DMS79 treated with DMSO at 0.1 percent for 48 hours (cell line): ENCODE data around the gene KCNS1.
"Not testable (repeated sequence)": the region's sequence is repeated elsewhere in the genome, so short reads cannot be mapped to it uniquely, and the experiment has no call there.

Source experiments
- DNase-seq: peaks from one replicate; lab custom pipeline; 2025; lab: John Stamatoyannopoulos, UW

KCNS1 gene

GRCh38 chr20:45080867-45081624 is 19.9 kb downstream of the KCNS1 start:
- DNase-seq = no peak

DNA sequence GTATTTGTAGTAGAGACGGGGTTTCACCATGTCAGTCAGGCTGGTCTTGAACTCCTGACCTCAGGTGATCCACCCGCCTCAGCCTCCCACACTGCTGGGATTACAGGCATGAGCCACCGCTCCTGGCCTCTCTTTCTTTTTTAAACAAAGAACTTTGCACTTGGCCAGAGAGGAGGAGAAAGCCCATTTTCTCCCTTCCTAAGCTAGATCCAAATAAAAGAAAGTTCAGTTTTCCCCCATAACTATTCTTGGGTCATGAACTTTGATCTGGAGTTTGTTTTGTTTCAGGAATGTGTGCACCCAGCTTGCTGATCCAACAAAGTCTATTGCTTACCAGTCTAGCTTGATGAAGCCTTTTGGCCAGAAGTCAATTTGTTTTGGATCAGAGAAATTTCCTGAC is 23.4 kb downstream of the KCNS1 start:
- no peak for DNase-seq

DNA sequence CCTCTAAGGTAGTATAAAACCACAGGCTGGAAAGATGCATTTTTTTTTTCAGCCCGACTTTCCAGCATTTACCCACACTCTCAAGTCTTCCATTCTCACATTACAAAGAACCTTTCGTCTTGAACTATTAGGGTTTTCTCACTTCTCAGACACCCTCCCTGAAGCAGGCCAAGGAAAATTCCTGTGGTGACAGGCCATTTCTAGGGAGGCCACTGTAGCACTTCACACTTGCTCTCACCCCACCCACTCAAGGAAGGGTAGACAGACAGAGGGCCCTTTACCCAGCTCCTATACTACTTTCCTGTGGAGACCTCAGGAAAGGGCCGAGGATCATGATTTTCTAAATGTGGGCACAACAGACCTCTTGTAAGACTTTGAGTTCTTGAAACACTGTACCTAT is 27.7 kb downstream of the KCNS1 start:
- DNase-seq = no peak

DNA sequence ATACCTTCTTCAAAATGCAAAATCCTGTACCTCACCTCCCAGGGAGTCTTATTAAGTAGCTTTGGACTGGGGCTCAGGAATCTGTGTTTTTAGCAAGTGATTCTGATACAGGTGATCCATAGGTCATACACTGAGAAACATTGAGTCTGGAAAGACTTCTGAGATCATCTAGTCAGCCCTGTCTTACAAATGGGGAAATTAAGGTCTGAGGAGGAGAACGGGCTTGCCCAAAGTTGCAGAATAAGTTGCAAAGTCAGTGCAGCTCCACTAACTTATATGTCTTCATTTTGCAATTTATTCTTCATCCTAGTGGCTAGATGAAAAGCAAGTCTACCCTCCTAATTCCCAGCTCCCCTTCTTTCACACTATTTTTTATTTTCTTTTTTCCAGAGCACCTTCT is 28.9 kb downstream of the KCNS1 start:
- DNase-seq = no peak

DNA sequence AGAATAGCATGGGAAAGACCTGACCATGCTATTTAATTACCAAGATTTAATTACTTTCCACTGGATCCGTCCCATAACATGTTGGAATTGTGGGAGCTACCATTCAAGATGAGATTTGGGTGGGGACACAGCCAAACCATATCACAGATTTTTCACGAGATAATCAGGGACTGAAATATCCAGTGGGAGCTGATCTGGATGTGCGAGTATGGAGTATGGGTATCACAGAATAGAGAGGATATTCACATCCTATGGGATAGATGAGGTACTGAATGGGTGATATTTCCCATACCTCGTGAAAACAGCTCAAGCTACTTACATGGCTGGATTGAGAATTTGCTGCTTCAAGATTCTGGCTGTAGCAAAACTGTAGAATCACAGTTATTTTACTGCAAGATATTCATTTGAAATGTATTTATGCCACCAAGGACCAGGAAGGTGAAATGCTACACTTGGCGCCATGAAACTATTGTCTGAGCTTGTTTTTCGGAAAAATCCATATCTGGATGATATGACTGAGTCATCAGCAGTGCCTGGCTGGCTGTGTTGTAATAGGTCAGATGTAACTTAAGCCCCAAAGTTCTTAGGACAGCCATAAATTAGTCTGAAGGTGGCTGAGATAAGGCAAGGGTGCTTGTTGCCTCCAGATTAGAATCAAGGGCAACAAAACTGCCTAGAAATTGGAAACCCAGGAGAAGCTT is 29.8 kb downstream of the KCNS1 start:
- DNase-seq = no peak

- no peak for DNase-seq
Measured at GRCh38 chr20:45069261-45069660, 31.7 kb downstream of the KCNS1 start.

- no peak for DNase-seq
Measured at GRCh38 chr20:45067558-45067957, 33.4 kb downstream of the KCNS1 start.

- DNase-seq = no peak
Measured at GRCh38 chr20:45067087-45067486, 33.8 kb downstream of the KCNS1 start.

GRCh38 chr20:45066372-45066771 is 34.6 kb downstream of the KCNS1 start:
- no peak for DNase-seq

DNA sequence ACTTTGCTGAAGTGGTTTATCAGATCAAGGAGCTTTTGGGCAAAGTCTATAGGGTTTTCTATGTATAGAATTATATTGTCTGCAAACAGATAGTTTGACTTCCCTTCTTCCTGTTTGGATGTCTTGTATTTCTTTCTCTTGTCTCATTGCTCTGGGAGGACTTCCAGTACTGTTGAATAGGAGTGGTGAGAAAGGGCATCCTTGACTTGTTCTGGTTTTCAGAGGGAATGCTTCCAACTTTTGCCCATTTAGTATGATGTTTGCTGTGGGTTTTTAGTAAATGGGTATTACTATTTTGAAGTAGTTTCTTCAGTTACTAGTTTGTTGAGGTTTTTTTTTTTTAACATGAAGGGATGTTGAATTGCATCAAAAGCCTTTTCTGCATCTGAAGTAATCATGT is 36.1 kb downstream of the KCNS1 start:
- DNase-seq = no peak

GRCh38 chr20:45063107-45063506 is 37.8 kb downstream of the KCNS1 start:
- not testable (repeated sequence) for DNase-seq

GRCh38 chr20:45061244-45061643 is 39.7 kb downstream of the KCNS1 start:
- no peak for DNase-seq

- no peak for DNase-seq
Measured at GRCh38 chr20:45060294-45060693, 40.6 kb downstream of the KCNS1 start.

GRCh38 chr20:45059022-45059728 is 41.8 kb downstream of the KCNS1 start:
- no peak for DNase-seq

DNA sequence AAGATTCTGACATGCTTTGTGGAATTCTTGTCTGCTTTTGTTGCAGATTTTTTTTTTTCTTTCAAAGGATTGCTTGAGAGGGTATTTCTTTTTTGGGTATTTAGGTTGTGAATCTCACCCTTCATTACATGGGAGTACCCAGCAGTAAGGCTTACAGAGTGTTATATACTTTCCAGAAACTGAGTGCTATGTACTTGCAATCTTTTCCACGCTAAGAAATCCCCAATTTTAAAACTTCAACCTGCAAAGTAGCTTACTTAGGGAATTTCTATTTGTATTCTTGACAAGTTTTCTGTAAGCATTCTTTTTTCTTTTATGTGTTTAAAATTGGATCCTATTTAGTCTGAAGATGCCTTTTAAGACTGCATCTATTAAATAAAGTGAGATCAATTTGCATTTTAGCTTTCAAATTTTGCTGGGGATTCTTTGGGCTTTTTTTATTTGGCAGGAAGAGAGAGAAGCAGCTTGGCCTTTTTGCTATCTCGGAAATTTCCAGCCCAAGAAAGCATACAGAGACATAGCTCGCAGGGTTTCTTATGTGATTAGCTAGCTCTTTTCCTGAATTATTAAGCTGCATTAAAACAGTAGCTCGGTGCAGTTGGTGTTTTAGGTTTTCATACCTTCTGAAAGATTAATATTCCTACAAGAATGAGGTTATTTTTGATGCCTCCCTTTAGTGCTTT is 42.6 kb downstream of the KCNS1 start:
- no peak for DNase-seq

GRCh38 chr20:45056473-45057173 is 44.3 kb downstream of the KCNS1 start:
- no peak for DNase-seq

- DNase-seq = no peak
Measured at GRCh38 chr20:45055056-45055455, 45.9 kb downstream of the KCNS1 start.

GRCh38 chr20:45053430-45054351 is 47.2 kb downstream of the KCNS1 start:
- DNase-seq = no peak

- peak; percentile 33 for DNase-seq
Measured at GRCh38 chr20:45052698-45053429, 48.1 kb downstream of the KCNS1 start.
